Stomach (tissue), 9 donors: ENCODE measurements around the gene CHD6. TPM values are rescaled to one million over a fixed set of nuclear protein-coding genes. Genes with fewer than 3 reads are reported as not detected.

Source experiments
- DNase-seq, 2 donors: peaks; one replicate each; pipeline versions ENCODE4 v3.0.0 to v3.0.0-alpha.2; 2013 to 2019
- H3K27ac ChIP-seq, 5 donors: fragments of 200-600 bp in 4 of 5; sonication (generic) in 4 of 5; one replicate each; pipeline ENCODE4 v1.5.1; 2013 to 2019; ENCODE audit warnings: mild to moderate bottlenecking in 1 of 5, moderate library complexity in 1 of 5
- H3K27me3 ChIP-seq, 3 donors: fragments of 200-600 bp; sonication (generic); one replicate each; pipeline ENCODE4 v1.5.1; 2017 to 2019; ENCODE audit warnings: mixed run types in 1 of 3
- H3K36me3 ChIP-seq, 4 donors: fragments of 200-600 bp; sonication (generic); 1 replicate in 3 of 4; 2 replicates in 1 of 4; pipeline ENCODE4 v1.5.1; 2016 to 2019
- H3K4me1 ChIP-seq, 4 donors: fragments of 200-600 bp; sonication (generic); one replicate each; pipeline ENCODE4 v1.5.1; 2016 to 2019
- H3K4me3 ChIP-seq, 4 donors: fragments of 200-600 bp; sonication (generic) in 3 of 4; one replicate each; pipeline ENCODE4 v1.5.1; 2016 to 2019; ENCODE audit warnings: mild to moderate bottlenecking in 1 of 4
- H3K9me3 ChIP-seq, 4 donors: fragments of 200-600 bp; sonication (generic); one replicate each; pipeline ENCODE4 v1.5.1; 2016 to 2019
- CTCF ChIP-seq, 7 experiments: fragments of 450-650 bp in 4 of 7; fragments of 200-600 bp in 3 of 7; sonication (generic) in 3 of 7; IDR thresholded peaks; one replicate each; pipeline ENCODE4 v1.5.1; 2016 to 2019; ENCODE audit warnings: antibody characterized with exemption in 7 of 7, control low read depth in 2 of 7, mild to moderate bottlenecking in 1 of 7
- EP300 ChIP-seq: sonication (generic); formaldehyde crosslinking; IDR thresholded peaks from one replicate; pipeline ENCODE4 v1.6.1; 2017; ENCODE audit warnings: antibody characterized with exemption
- POLR2A ChIP-seq, 4 donors: fragments of 450-650 bp; IDR thresholded peaks; one replicate each; pipeline ENCODE4 v1.6.1; 2016; ENCODE audit warnings: antibody characterized with exemption in 4 of 4, control low read depth in 2 of 4, mild to moderate bottlenecking in 1 of 4, moderate library complexity in 1 of 4
- POLR2AphosphoS5 ChIP-seq, 3 donors: sonication (generic); formaldehyde crosslinking; IDR thresholded peaks; one replicate each; pipeline ENCODE4 v1.6.1; 2016; ENCODE audit warnings: antibody characterized with exemption in 3 of 3
- whole genome bisulfite sequencing, 5 donors: extraction: QIAGEN DNeasy Blood & Tissue Kit in 3 of 5; methylation state at CpG; one replicate each; pipeline versions ENCODE4 v1.1.5 to v1.1.7; 2013 to 2018; 5-methylcytosine and 5-hydroxymethylcytosine counted together
- intact Hi-C: fragments of 100-400 bp; cut with DNase I; formaldehyde crosslinking; loops from one replicate; pipeline ENCODE4 v1.15.1; 2023; ENCODE audit warnings: low total_unique reads
- polyA plus RNA-seq, 3 donors: library from polyadenylated mRNA; stranded (reverse); fragments of 200-250 nt; gene quantifications; one replicate each; pipeline ENCODE4 v1.2.3, GENCODE V29; 2013
- total RNA-seq, 5 donors: library from RNA; depleted of rRNA; stranded (reverse); fragments of >200 nt; gene quantifications; one replicate each; pipeline versions ENCODE4 v1.1.0 to v1.2.3, GENCODE V29; 2014 to 2016
- donor health status: healthy with polysubstance abuse.
- donor health status: Bipolar disorder and iron deficiency.
- donor health status: healthy.

Gene CHD6
- total and polyA plus RNA-seq, 8 donors = 4.4 to 84.6 (median 47.5) TPM

- Histone ChIP-seq H3K36me3 (peaks cover 0 to 8% (median 5%) of the 10 kb centered on the region in 4 donors), H3K27me3 (no peaks in the 10 kb centered on the region), H3K4me3 (no peak overlapping the region), H3K4me1 (peaks cover 4 to 40% (median 31%) of the 10 kb centered on the region in 4 donors), H3K27ac (no peak overlapping the region), H3K9me3 (no peaks in the 10 kb centered on the region)
- intact Hi-C loops = no loop called here
- 85 to 97% (median 93%) methylated on average over 7 of the region's 7 CpGs for WGBS, 5 donors
- no peak for TF ChIP-seq CTCF (IDR thresholded peaks at IDR 0.05)
- no peak for TF ChIP-seq POLR2AphosphoS5 (IDR thresholded peaks at IDR 0.05)
- no peak for TF ChIP-seq POLR2A (IDR thresholded peaks at IDR 0.05)
- no peak for TF ChIP-seq EP300
- DNase-seq = no peak
Observed at GRCh38 chr20:41505184-41505583, 113.0 kb downstream of the CHD6 start.

GRCh38 chr20:41501376-41501775, 116.8 kb downstream of the CHD6 start:
- WGBS, 5 donors = 27 to 78% (median 40%) methylated on average over 1 of the region's 1 CpG
- Histone ChIP-seq H3K27ac (no peak overlapping the region), H3K36me3 (peaks cover 3 to 35% (median 29%) of the 10 kb centered on the region in 4 donors), H3K4me1 (peaks cover 0 to 15% (median 5%) of the 10 kb centered on the region in 4 donors), H3K4me3 (no peak overlapping the region), H3K27me3 (no peaks in the 10 kb centered on the region), H3K9me3 (no peaks in the 10 kb centered on the region)
- intact Hi-C loops = no loop called here
- DNase-seq = no peak
- TF ChIP-seq POLR2A (IDR thresholded peaks at IDR 0.05) (no peak), CTCF (IDR thresholded peaks at IDR 0.05) (no peak), EP300 (no peak), POLR2AphosphoS5 (IDR thresholded peaks at IDR 0.05) (no peak)

- Histone ChIP-seq H3K36me3 (peaks cover 3 to 43% (median 40%) of the 10 kb centered on the region in 4 donors), H3K9me3 (no peaks in the 10 kb centered on the region), H3K4me3 (no peak overlapping the region), H3K27me3 (no peaks in the 10 kb centered on the region), H3K4me1 (peaks cover 0 to 15% (median 5%) of the 10 kb centered on the region in 4 donors), H3K27ac (no peak overlapping the region)
- TF ChIP-seq EP300 = no peak
- TF ChIP-seq POLR2AphosphoS5 (IDR thresholded peaks at IDR 0.05) = no peak
- no peak for TF ChIP-seq CTCF (IDR thresholded peaks at IDR 0.05)
- TF ChIP-seq POLR2A (IDR thresholded peaks at IDR 0.05) = no peak
- DNase-seq = no peak
- 69 to 82% (median 77%) methylated on average over 4 of the region's 4 CpGs for whole genome bisulfite sequencing, 5 donors
- intact Hi-C loops = no loop called here
Observed at GRCh38 chr20:41499961-41500725, 118.0 kb downstream of the CHD6 start.

GRCh38 chr20:41499064-41499463, 119.1 kb downstream of the CHD6 start:
- no peak overlapping the region for H3K4me3 ChIP-seq
- H3K36me3 ChIP-seq = peaks cover 3 to 45% (median 39%) of the 10 kb centered on the region in 4 donors
- H3K4me1 ChIP-seq = peaks cover 0 to 15% (median 5%) of the 10 kb centered on the region in 4 donors
- DNase-seq = no peak
- TF ChIP-seq POLR2AphosphoS5 (IDR thresholded peaks at IDR 0.05) = no peak
- no peak for TF ChIP-seq EP300
- TF ChIP-seq POLR2A (IDR thresholded peaks at IDR 0.05) = no peak
- no peak for TF ChIP-seq CTCF (IDR thresholded peaks at IDR 0.05)
- no peaks in the 10 kb centered on the region for H3K27me3 ChIP-seq
- H3K27ac ChIP-seq = no peak overlapping the region
- intact Hi-C loops = no loop called here
- no peaks in the 10 kb centered on the region for H3K9me3 ChIP-seq
